ENCODE data around the gene FEM1C.

- TF ChIP-seq NANOG (IDR thresholded peaks at IDR 0.05; ENCODE audit: borderline replicate concordance): no peak
- TF ChIP-seq EZH2 (IDR thresholded peaks at IDR 0.05; ENCODE audit: low read depth, unreplicated experiment): no peak
Measured at GRCh38 chr5:115516372-115516771, 28.2 kb downstream of the FEM1C start.

Data from GM23338 (cell line).